Peyer's patch (tissue), 4 donors: Measurements from ENCODE around the gene CTSD. TPM values are rescaled to one million over a fixed set of nuclear protein-coding genes. Genes with fewer than 3 reads are reported as not detected.

Experiments used
- DNase-seq, 3 donors: peaks; one replicate each; pipeline ENCODE4 v3.0.0-alpha.2; 2017 to 2019
- H3K27ac ChIP-seq, 4 donors: fragments of 200-600 bp; sonication (generic); one replicate each; pipeline ENCODE4 v1.5.1; 2016 to 2019
- H3K27me3 ChIP-seq, 2 donors: fragments of 200-600 bp; sonication (generic); one replicate each; pipeline ENCODE4 v1.5.1; 2019
- H3K36me3 ChIP-seq, 3 donors: fragments of 200-600 bp; sonication (generic); one replicate each; pipeline ENCODE4 v1.5.1; 2016 to 2019
- H3K4me1 ChIP-seq, 4 donors: fragments of 200-600 bp; sonication (generic); one replicate each; pipeline ENCODE4 v1.5.1; 2016 to 2019
- H3K4me3 ChIP-seq, 4 donors: fragments of 200-600 bp; sonication (generic); 1 replicate in 3 of 4; 2 replicates in 1 of 4; pipeline ENCODE4 v1.5.1; 2016 to 2019; ENCODE audit warnings: mild to moderate bottlenecking in 1 of 4
- H3K9me3 ChIP-seq, 4 donors: fragments of 200-600 bp; sonication (generic); one replicate each; pipeline ENCODE4 v1.5.1; 2016 to 2019; ENCODE audit warnings: mild to moderate bottlenecking in 1 of 4
- POLR2A ChIP-seq, 2 donors: fragments of 450-650 bp; IDR thresholded peaks; one replicate each; pipeline ENCODE4 v1.5.1; 2017; ENCODE audit warnings: antibody characterized with exemption in 2 of 2, mild to moderate bottlenecking in 2 of 2, moderate library complexity in 2 of 2
- total RNA-seq, 4 donors: library from RNA; depleted of rRNA; stranded (reverse); fragments of >200 nt; gene quantifications; one replicate each; pipeline ENCODE4 v1.1.0, GENCODE V29; 2016
- TF ChIP-seq, protein P1 (sequence below), 6 experiments: fragments of 450-650 bp in 4 of 6; fragments of 200-600 bp in 2 of 6; sonication (generic) in 1 of 6; IDR thresholded peaks; one replicate each; pipeline ENCODE4 v1.5.1; 2017 to 2019; ENCODE audit warnings: antibody characterized with exemption in 6 of 6, mild to moderate bottlenecking in 3 of 6, moderate library complexity in 1 of 6

CTSD gene
- total RNA-seq, 4 donors from 2014 or later: 129 to 1,688 (median 1,221) TPM

- H3K36me3 ChIP-seq: no peaks in the 10 kb centered on the region
These were observed 20.7 kb downstream of the CTSD start for GRCh38 chr11:1742869-1743584.

DNA sequence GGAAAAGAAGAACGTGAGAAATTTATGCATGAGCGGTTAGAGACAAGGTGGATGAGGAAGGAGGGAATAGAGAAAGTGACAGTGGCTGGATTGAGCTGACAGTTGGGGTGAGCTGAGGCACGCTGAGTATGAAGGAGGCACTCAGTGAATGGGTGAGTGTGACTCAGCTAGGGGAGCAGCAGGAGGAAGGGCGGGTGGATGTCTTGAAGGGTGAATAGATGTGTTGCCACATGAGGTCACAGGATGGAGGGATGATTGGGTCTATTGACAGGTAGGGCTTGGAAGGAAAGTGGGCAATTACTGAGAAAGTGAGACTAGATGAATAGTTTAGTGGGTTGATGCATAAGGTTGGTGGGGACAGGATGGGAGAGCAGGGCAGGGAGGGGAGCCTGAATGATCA lies 21.4 kb downstream of the CTSD start:
- peak in 2 of 3 donors; percentile 8 to 15 for DNase-seq
- H3K27ac ChIP-seq: no peak overlapping the region
- no peak overlapping the region for H3K4me3 ChIP-seq
- no peak for TF ChIP-seq POLR2A (IDR thresholded peaks at IDR 0.05)
- TF ChIP-seq, protein P1, sequence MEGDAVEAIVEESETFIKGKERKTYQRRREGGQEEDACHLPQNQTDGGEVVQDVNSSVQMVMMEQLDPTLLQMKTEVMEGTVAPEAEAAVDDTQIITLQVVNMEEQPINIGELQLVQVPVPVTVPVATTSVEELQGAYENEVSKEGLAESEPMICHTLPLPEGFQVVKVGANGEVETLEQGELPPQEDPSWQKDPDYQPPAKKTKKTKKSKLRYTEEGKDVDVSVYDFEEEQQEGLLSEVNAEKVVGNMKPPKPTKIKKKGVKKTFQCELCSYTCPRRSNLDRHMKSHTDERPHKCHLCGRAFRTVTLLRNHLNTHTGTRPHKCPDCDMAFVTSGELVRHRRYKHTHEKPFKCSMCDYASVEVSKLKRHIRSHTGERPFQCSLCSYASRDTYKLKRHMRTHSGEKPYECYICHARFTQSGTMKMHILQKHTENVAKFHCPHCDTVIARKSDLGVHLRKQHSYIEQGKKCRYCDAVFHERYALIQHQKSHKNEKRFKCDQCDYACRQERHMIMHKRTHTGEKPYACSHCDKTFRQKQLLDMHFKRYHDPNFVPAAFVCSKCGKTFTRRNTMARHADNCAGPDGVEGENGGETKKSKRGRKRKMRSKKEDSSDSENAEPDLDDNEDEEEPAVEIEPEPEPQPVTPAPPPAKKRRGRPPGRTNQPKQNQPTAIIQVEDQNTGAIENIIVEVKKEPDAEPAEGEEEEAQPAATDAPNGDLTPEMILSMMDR (IDR thresholded peaks at IDR 0.05): no peak
- H3K36me3 ChIP-seq: no peaks in the 10 kb centered on the region
- H3K4me1 ChIP-seq: no peaks in the 10 kb centered on the region
- H3K27me3 ChIP-seq: no peaks in the 10 kb centered on the region
- no peaks in the 10 kb centered on the region for H3K9me3 ChIP-seq

More at GRCh38 chr11:1742869-1743584, 20.7 kb downstream of the CTSD start:
- DNase-seq: no peak
- H3K27ac ChIP-seq: no peak overlapping the region
- H3K27me3 ChIP-seq: no peaks in the 10 kb centered on the region
- no peaks in the 10 kb centered on the region for H3K4me1 ChIP-seq
- no peaks in the 10 kb centered on the region for H3K9me3 ChIP-seq
- no peak overlapping the region for H3K4me3 ChIP-seq
- TF ChIP-seq, protein P1 (IDR thresholded peaks at IDR 0.05): no peak
- TF ChIP-seq POLR2A (IDR thresholded peaks at IDR 0.05): no peak

DNA sequence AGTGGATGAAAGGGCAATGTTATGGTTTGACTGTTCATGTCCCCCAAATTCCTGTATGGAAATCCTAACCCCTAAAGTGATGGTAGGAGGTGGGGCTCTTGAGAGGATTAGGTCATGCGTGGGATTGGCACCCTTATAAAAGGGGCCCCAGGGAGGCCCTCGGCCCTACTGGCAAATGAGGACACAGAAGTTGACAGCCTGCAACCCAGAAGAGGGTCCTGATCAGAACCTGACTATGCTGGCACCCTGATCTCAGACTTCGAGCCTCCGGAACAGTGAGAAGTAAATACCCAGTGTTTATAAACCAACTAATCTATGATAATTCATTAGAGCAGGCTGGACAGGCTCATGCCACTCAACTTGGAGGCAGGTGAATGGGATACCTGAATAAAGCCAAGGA lies 22.0 kb downstream of the CTSD start:
- peak in 2 of 3 donors; percentile 10 to 15 for DNase-seq
- Histone ChIP-seq H3K9me3 (no peaks in the 10 kb centered on the region), H3K27me3 (no peaks in the 10 kb centered on the region)

GRCh38 chr11:1740786-1741530 lies 22.8 kb downstream of the CTSD start:
- H3K9me3 ChIP-seq: no peaks in the 10 kb centered on the region
- H3K36me3 ChIP-seq: no peaks in the 10 kb centered on the region
- no peaks in the 10 kb centered on the region for H3K4me1 ChIP-seq
- no peak for TF ChIP-seq POLR2A (IDR thresholded peaks at IDR 0.05)
- TF ChIP-seq, protein P1 (IDR thresholded peaks at IDR 0.05): no peak
- H3K27me3 ChIP-seq: no peaks in the 10 kb centered on the region
- H3K27ac ChIP-seq: no peak overlapping the region
- no peak overlapping the region for H3K4me3 ChIP-seq
- peak in 2 of 3 donors; percentile 12 to 32 for DNase-seq

More for the DNA sequence above, 22.0 kb downstream of the CTSD start:
- Histone ChIP-seq H3K4me1 (no peaks in the 10 kb centered on the region), H3K4me3 (no peak overlapping the region), H3K36me3 (no peaks in the 10 kb centered on the region), H3K27ac (no peak overlapping the region)
- no peak for TF ChIP-seq POLR2A (IDR thresholded peaks at IDR 0.05)
- TF ChIP-seq, protein P1 (IDR thresholded peaks at IDR 0.05): no peak

DNA sequence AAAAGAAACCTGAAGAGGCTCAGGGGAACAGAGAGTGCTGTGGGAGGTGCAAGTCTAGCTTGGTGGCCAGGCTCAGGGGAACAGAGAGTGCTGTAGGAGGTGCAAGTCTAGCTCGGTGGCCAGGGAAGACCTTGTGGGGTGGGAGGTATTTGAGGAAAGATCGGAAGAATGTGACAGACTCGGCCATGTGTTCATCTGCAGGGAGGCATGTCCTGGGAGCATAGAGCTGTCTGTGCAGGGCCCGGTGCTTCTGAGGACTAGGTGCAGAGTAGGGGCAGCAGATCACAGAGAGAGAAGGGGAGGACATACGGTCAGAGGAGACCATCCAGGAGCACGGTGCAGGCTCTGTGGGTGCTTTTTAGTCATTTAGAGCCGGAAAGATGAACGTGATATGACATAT lies 24.2 kb downstream of the CTSD start:
- Histone ChIP-seq H3K36me3 (no peaks in the 10 kb centered on the region), H3K27me3 (no peaks in the 10 kb centered on the region), H3K27ac (no peak overlapping the region), H3K4me1 (no peaks in the 10 kb centered on the region), H3K9me3 (no peaks in the 10 kb centered on the region), H3K4me3 (no peak overlapping the region)
- TF ChIP-seq, protein P1 (IDR thresholded peaks at IDR 0.05): no peak
- no peak for TF ChIP-seq POLR2A (IDR thresholded peaks at IDR 0.05)
- peak in 1 of 3 donors; percentile 37 for DNase-seq
